HG03095 (cell line): ENCODE data around the gene SF3B1.
"Not testable (repeated sequence)": the region's sequence is repeated elsewhere in the genome, so short reads cannot be mapped to it uniquely, and the experiment has no call there.

ENCODE experiments used
- ATAC-seq: cut with Tn5 transposase; IDR thresholded peaks from one replicate; pipeline ENCODE4 v1.9.1; 2021; ENCODE audit warnings: moderate library complexity; ENCODE audit not compliant: unreplicated experiment

Gene SF3B1

GRCh38 chr2:197348721-197349360 is 86.0 kb downstream of the SF3B1 start:
- ATAC-seq = no peak

- no peak for ATAC-seq
Observed at GRCh38 chr2:197345846-197346370, 88.9 kb downstream of the SF3B1 start.

- not testable (repeated sequence) for ATAC-seq
Observed at GRCh38 chr2:197343968-197344367, 90.9 kb downstream of the SF3B1 start.

- ATAC-seq = no peak
Observed at GRCh38 chr2:197340591-197340990, 94.2 kb downstream of the SF3B1 start.
